Gastrocnemius medialis (tissue), 4 donors: Measurements from ENCODE around the gene ITPR3.

ENCODE experiments used
- CTCF ChIP-seq, 5 experiments: fragments of 450-650 bp in 3 of 5; fragments of 200-600 bp in 2 of 5; sonication (generic) in 2 of 5; IDR thresholded peaks in 4 of 5; conservative IDR thresholded peaks in 1 of 5; 1 replicate in 4 of 5; 2 replicates in 1 of 5; pipeline ENCODE4 v1.5.1; 2016 to 2019; ENCODE audit warnings: antibody characterized with exemption in 5 of 5, mild to moderate bottlenecking in 3 of 5, moderate library complexity in 3 of 5
- POLR2A ChIP-seq, 2 donors: fragments of 450-650 bp; IDR thresholded peaks; one replicate each; pipeline ENCODE4 v1.6.1; 2017; ENCODE audit warnings: antibody characterized with exemption in 2 of 2, mild to moderate bottlenecking in 2 of 2, moderate library complexity in 2 of 2

- TF ChIP-seq CTCF (IDR thresholded peaks at IDR 0.05 in 4 of 5, conservative IDR thresholded peaks at IDR 0.05 in 1 of 5) (no peak), POLR2A (IDR thresholded peaks at IDR 0.05) (no peak)
Measured at GRCh38 chr6:33694401-33694931, 73.3 kb downstream of the ITPR3 start.
